Hypothalamus (tissue), 51 donors: ENCODE measurements around the gene ARL1.
"Not testable (repeated sequence)": the region's sequence is repeated elsewhere in the genome, so short reads cannot be mapped to it uniquely, and the experiment has no call there.

Experiments
- DNase-seq, 51 donors: peaks; one replicate each; lab custom pipeline; 2025; lab: John Stamatoyannopoulos, UW

The ARL1 gene

GRCh38 chr12:101407436-101408345 is at the start of gene ARL1:
ARL1 (minus strand) TSS chr12:101407772; CDS start chr12:101407645, 127 bp downstream.
- DNase-seq: peak; percentile 45 to 95 (median 72)

- DNase-seq: no peak
Measured at GRCh38 chr12:101455685-101456084, 48.1 kb upstream of the ARL1 start.

DNA sequence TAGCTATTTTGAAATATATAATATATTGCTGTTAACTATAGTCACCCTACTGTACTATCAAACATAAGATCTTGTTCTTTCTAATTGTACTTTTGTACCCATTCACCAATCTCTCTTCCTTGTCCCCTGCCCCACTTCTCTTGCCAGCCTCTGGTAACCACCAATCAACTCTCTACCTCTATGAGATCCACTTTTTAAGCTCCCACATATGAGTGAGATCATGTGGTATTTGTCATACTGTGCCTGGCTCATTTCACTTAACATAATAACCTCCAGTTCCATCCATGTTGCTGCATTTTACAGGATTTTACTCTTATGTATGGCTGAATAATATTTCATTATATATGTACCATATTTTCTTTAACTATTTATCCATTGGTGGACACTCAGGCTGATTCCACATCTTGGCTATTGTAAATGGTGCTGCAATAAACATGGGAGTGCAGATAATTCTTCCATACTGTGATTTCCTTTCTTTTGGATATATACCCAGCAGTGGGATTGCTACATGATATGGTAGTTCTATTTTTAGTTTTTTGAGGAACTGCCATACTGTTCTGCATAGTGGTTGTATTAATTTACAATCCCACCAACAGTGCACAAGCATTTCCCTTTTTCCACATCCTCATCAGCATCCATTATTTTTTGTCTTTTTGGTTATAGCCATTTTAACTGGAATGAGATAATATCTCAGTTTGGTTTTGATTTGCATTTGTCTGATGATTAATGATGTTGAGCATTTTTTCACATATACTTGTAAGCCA is 34.1 kb upstream of the ARL1 start:
- DNase-seq: no peak

DNA sequence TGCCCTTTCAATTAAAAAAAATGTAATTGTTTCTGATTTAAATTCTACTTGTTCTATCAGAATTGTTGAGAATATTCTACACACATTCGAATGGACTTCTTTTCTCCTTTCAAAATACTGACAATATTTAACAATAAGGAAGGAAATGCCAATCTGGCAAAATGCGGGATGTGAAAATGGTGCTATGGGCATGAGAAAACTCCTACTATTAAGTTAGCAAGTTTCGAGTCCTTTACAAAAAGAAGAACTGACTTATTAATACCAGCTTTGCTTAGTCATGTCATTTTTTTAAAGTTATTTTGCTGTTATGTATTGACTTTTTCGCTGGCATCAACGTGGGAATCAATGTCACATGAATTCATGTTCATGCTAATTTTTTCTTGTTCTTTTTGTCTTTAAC is 31.7 kb upstream of the ARL1 start:
- no peak for DNase-seq

DNA sequence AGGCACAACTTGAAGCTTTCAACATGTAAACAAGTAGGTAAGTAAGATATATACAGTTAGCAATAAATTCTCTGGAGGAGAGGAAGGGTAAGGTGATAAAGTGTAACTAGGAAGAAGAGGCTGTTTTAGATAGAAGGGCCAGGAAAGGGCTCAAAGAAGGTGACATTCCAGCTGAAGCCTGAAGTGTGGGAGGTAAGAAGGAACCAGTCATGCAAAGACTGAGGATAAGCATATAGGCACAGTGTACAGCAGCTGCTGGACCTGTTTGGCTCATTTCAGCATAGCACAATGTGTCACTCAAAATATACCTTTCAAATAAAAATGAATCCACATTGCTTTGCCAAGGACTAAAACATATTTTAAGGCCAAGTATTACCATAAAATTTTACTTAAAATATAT is 28.6 kb upstream of the ARL1 start:
- no peak for DNase-seq

DNA sequence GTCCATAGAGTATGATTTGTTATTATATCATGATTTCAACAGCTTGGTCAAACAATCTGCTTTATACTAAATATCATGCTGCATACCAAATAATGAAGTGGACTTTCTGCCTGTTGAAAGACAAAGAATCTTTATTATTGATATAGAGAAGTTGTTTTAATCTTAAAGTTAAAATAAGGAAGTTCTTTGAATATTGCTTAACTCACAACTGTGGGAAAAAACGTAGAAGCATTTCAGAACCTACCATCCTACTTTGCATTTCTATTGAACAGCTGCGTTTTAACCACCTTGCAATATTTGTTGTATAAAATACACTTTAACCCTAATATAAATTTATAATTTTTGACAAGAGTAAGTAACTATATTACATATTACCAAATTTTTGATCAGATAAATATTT is 22.9 kb upstream of the ARL1 start:
- no peak for DNase-seq

GRCh38 chr12:101424620-101425019 is 17.0 kb upstream of the ARL1 start:
- no peak for DNase-seq

DNA sequence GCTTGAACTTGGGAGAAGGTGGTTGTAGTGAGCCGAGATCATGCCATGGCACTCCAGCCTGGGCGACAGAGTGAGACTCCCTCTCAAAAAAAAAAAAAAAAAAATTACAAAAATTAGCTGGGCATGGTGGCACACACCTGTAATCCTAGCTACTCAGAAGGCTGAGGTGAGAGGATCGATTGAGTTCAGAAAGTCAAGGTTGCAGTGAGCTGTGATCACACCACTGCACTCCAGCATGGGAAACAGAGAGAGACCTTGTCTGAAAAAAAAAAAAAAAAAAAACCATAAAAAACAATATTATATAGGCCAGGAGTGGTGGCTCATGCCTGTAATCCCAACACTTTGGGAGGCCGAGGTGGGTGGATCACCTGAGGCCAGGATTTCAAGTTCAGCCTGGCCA is 14.5 kb upstream of the ARL1 start:
- not testable (repeated sequence) for DNase-seq

DNA sequence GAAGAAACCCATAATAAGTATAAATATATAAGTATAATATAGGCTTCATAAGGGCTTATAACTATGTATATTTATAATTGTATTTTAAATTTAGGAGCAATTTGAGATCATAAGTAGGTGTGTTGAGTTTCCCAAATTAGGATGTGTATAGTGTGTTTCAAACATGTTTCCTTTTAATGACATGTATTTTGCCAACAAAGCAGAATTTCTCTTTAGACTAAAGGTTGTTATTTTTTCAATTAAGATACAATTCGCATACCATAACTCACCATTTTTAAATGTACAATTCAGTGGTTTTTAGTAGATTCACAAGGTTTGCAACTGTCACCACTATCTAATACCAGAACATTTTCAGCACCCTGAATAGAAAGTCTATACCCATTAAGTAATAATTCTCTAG is 7.7 kb upstream of the ARL1 start:
- no peak for DNase-seq

- peak in 6 of 51 donors; percentile 1 to 46 (median 22) for DNase-seq
Measured at GRCh38 chr12:101414533-101415119, 7.1 kb upstream of the ARL1 start.

DNA sequence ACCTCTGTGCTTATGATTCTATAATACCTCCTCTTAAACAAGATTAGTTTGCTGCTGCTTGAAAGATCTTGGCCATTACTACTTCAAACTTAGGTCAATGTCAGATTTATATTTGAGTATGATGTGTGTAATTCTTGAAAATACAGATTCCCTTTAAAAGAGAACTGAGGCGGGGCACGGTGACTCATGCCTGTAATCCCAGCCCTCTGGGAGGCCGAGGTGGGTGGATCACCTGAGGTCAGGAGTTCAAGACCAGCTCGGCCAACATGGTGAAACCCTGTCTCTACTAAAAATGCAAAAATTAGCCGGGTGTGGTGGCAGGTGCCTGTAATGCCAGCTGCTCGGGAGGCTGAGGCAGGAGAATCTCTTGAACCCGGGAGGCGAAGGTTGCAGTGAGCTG is 2.6 kb upstream of the ARL1 start:
- DNase-seq: not testable (repeated sequence)

GRCh38 chr12:101407049-101407435 is 530 bp downstream of the ARL1 start:
- DNase-seq: peak in 5 of 51 donors; percentile 16 to 47 (median 33)

DNA sequence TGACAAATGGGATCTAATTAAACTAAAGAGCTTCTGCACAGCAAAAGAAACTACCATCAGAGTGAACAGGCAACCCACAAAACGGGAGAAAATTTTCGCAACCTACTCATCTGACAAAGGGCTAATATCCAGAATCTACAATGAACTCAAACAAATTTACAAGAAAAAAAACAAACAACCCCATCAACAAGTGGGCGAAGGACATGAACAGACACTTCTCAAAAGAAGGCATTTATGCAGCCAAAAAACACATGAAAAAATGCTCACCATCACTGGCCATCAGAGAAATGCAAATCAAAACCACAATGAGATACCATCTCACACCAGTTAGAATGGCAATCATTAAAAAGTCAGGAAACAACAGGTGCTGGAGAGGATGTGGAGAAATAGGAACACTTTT is 16.4 kb downstream of the ARL1 start:
- not testable (repeated sequence) for DNase-seq

DNA sequence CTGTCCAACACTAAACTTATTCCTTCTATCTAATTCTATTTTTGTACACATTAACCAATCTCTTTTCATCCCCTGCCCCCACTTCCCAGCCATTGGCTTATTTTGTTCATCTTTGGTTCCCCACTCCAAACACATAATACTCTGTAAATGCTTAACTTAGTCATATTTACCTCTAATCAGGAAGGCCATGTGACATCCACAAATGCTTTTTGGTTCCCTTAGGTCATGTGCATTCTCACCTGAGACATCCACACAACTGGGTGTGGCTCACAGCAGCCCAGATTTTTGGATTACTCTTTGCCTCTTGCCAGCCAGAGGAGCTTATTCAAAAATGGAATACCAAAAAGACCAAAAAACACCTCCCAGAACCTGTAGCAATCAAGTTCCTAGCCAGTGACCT is 28.4 kb downstream of the ARL1 start:
- DNase-seq: no peak

DNA sequence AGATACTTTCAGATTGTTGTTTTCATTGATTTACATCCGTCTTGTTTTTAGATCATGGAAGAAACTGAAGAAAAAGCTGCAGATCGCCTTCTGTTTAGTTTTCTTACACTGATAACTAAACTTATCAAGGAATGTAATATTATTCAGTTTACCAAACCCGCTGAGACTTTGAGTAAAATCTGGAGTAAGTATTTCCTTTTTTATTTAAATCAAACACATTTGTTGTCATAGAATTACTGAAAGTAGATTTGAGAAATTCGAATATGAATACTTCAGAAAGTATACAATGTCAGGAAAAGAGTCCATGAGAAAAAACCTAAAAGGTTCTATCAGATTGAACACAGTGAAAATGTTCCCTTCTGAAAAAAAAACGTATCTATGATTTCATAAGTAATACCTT is 32.0 kb downstream of the ARL1 start:
- DNase-seq: no peak

DNA sequence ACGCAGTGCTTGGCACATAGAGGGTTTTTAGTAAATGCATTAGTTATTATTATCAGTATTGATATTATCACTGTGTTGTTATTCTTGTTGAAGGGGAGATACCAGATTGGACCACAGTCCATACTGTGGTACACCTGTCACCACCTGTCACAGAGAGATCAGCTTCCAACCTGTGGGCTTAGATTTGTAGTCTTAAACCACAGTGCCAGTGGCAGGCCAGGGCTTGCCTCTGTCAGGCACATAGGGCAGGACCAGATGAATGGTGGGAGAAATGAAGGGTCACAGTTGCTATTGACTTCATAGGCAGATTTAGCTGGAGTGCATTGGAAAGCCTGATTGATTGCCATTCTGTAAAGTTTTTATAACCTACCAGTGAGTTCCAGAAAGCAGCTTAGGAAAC is 35.1 kb downstream of the ARL1 start:
- no peak for DNase-seq

- DNase-seq: no peak
Measured at GRCh38 chr12:101368016-101368415, 39.6 kb downstream of the ARL1 start.

DNA sequence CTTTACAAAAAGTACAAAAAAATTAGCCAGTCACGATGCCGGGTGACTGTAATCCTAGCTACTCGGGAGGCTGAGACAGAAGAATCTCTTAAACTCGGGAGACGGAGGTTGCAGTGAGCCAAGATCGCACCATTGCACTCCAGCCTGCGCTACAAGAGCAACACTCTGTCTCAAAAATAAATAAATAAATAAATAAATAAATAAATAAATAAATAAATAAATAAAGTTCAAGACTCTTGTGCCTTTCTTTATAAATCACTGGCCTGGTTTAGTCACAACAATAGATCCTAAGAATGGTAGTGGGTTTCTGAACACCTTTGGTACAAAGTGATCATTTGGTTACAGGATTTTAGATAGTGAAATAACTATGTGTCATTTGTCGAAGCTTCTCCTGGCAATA is 46.1 kb downstream of the ARL1 start:
- DNase-seq: no peak

GRCh38 chr12:101356794-101357193 is 50.8 kb downstream of the ARL1 start:
- no peak for DNase-seq

DNA sequence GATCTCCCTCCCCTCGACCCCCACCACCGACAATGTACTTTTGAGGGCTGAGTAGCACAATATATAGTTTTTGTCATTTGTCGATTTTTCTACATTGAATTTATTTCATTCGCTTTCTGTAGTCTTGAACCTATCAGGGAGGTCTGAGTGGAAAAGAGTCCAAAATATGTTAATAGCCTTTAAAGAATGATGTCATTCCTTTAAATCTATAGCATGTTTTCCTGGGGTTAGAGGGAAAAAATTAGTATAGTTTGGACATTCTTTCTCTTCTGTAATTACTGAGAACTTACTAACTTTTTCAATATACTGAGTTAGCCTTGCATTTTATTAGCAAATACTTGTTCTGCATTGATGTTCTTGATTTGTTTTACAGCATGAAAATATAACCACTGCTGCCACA is 55.9 kb downstream of the ARL1 start:
- no peak for DNase-seq

GRCh38 chr12:101343893-101344292 is 63.7 kb downstream of the ARL1 start:
- DNase-seq: no peak
